HEK293 (cell line): ENCODE measurements around the gene ACKR3.

Experiments used
- CTCF ChIP-seq: fragments of 450-650 bp; formaldehyde crosslinking; IDR thresholded peaks from 2 replicates; pipeline ENCODE4 v1.5.1; 2016; ENCODE audit warnings: missing biosample characterization, missing genetic modification characterization
- GLIS2 ChIP-seq: fragments of 450-650 bp; formaldehyde crosslinking; IDR thresholded peaks from 2 replicates; pipeline ENCODE4 v1.5.1; 2016; ENCODE audit warnings: missing biosample characterization, missing genetic modification characterization
- SP2 ChIP-seq: fragments of 450-650 bp; formaldehyde crosslinking; IDR thresholded peaks from 2 replicates; pipeline ENCODE4 v1.5.1; 2016; ENCODE audit warnings: missing biosample characterization, missing genetic modification characterization
- ZBTB10 ChIP-seq: fragments of 450-650 bp; formaldehyde crosslinking; IDR thresholded peaks from 2 replicates; pipeline ENCODE4 v1.5.1; 2016; ENCODE audit warnings: missing biosample characterization, missing genetic modification characterization
- ZBTB17 ChIP-seq: fragments of 450-650 bp; formaldehyde crosslinking; IDR thresholded peaks from 2 replicates; pipeline ENCODE4 v1.5.1; 2016; ENCODE audit warnings: missing biosample characterization, missing genetic modification characterization
- ZBTB21 ChIP-seq: fragments of 450-650 bp; formaldehyde crosslinking; IDR thresholded peaks from 2 replicates; pipeline ENCODE4 v1.5.1; 2017; ENCODE audit warnings: missing biosample characterization, missing genetic modification characterization
- ZFP37 ChIP-seq: fragments of 450-650 bp; formaldehyde crosslinking; IDR thresholded peaks from 2 replicates; pipeline ENCODE4 v1.5.1; 2016; ENCODE audit warnings: missing biosample characterization, missing genetic modification characterization
- ZNF138 ChIP-seq: fragments of 450-650 bp; formaldehyde crosslinking; IDR thresholded peaks from 2 replicates; pipeline ENCODE4 v1.5.1; 2016; ENCODE audit warnings: missing biosample characterization, missing genetic modification characterization, borderline replicate concordance
- ZNF341 ChIP-seq: fragments of 450-650 bp; formaldehyde crosslinking; IDR thresholded peaks from 2 replicates; pipeline ENCODE4; 2016; ENCODE audit warnings: low read depth, missing biosample characterization, missing genetic modification characterization
- ZNF473 ChIP-seq: fragments of 450-650 bp; formaldehyde crosslinking; IDR thresholded peaks from 2 replicates; pipeline ENCODE4 v1.5.1; 2017; ENCODE audit warnings: missing biosample characterization, missing genetic modification characterization
- ZNF664 ChIP-seq: fragments of 450-650 bp; formaldehyde crosslinking; IDR thresholded peaks from 2 replicates; pipeline ENCODE4 v1.5.1; 2016; ENCODE audit warnings: missing biosample characterization, missing genetic modification characterization
- ZSCAN23 ChIP-seq: fragments of 450-650 bp; formaldehyde crosslinking; IDR thresholded peaks from 2 replicates; pipeline ENCODE4 v1.5.1; 2016; ENCODE audit warnings: missing biosample characterization, missing genetic modification characterization

GRCh38 chr2:236523249-236523648 is 46.4 kb upstream of the ACKR3 start:
- TF ChIP-seq ZNF341 (tag by site-specific recombination) (no peak), SP2 (tag by site-specific recombination) (no peak), CTCF (tag by site-specific recombination) (no peak), ZSCAN23 (tag by site-specific recombination) (no peak), GLIS2 (tag by site-specific recombination) (no peak), ZBTB10 (no peak), ZBTB17 (tag by site-specific recombination) (no peak), ZFP37 (tag by site-specific recombination) (no peak), ZBTB21 (no peak), ZNF138 (no peak), ZNF473 (no peak), ZNF664 (no peak)
